Thoracic aorta (tissue), 2 donors: ENCODE measurements around the gene CD79B. TPM values are rescaled to one million over a fixed set of nuclear protein-coding genes. Genes with fewer than 3 reads are reported as not detected.
"Not testable (repeated sequence)": the region's sequence is repeated elsewhere in the genome, so short reads cannot be mapped to it uniquely, and the experiment has no call there.

Experiments used
- ATAC-seq: fragments of 150-250 bp; one replicate; pipeline ENCODE4 v1.8.0; 2017; ENCODE audit warnings: low read depth; ENCODE audit not compliant: insufficient number of reproducible peaks, low FRiP score
- DNase-seq: peaks from one replicate; pipeline ENCODE4 v3.0.0-alpha.2; 2020; ENCODE audit warnings: low spot score
- H3K27ac ChIP-seq, 2 donors: fragments of 200-600 bp; sonication (generic); 1 replicate in 1 of 2; 2 replicates in 1 of 2; pipeline ENCODE4 v1.5.1; 2016; ENCODE audit warnings: mild to moderate bottlenecking in 2 of 2, moderate library complexity in 2 of 2
- H3K27me3 ChIP-seq: fragments of 200-600 bp; sonication (generic); replicated peaks from 2 replicates; pipeline ENCODE4 v1.6.0; 2016; ENCODE audit warnings: mild to moderate bottlenecking; ENCODE audit not compliant: insufficient read depth
- H3K36me3 ChIP-seq: fragments of 200-600 bp; sonication (generic); one replicate; pipeline ENCODE4 v1.5.1; 2016
- H3K4me1 ChIP-seq, 2 donors: fragments of 200-600 bp; sonication (generic); 1 replicate in 1 of 2; 2 replicates in 1 of 2; pipeline versions ENCODE4 v1.5.1 to v1.6.0; 2016; ENCODE audit warnings: low read depth in 2 of 2, mild to moderate bottlenecking in 1 of 2; ENCODE audit not compliant: control insufficient read depth in 1 of 2
- H3K4me3 ChIP-seq: fragments of 200-600 bp; sonication (generic); 2 replicates; pipeline ENCODE4 v1.5.1; 2016; ENCODE audit warnings: mild to moderate bottlenecking
- H3K9me3 ChIP-seq: fragments of 200-600 bp; sonication (generic); 2 replicates; pipeline ENCODE4 v1.5.1; 2016
- CTCF ChIP-seq: fragments of 200-600 bp; sonication (generic); IDR thresholded peaks from one replicate; pipeline ENCODE4 v1.5.1; 2019; ENCODE audit warnings: antibody characterized with exemption
- total RNA-seq, 2 donors: library from RNA; depleted of rRNA; stranded (reverse); fragments of >200 nt; gene quantifications; one replicate each; pipeline versions ENCODE4 v1.1.0 to v1.2.3, GENCODE V29; 2016

The CD79B gene
- total RNA-seq, 2 donors from 2014 or later: 4.3 to 6.0 TPM

- not testable (repeated sequence) for H3K27ac ChIP-seq, H3K4me1 ChIP-seq, H3K4me3 ChIP-seq, DNase-seq, H3K27me3 ChIP-seq, ATAC-seq, H3K36me3 ChIP-seq, H3K9me3 ChIP-seq
Observed at GRCh38 chr17:63896524-63897354, 35.4 kb downstream of the CD79B start, which contains the start of gene CSH1. Gene CSH1, minus strand, starts transcription at chr17:63896574. Its CDS starts 63 bp downstream, at chr17:63896511.

DNA sequence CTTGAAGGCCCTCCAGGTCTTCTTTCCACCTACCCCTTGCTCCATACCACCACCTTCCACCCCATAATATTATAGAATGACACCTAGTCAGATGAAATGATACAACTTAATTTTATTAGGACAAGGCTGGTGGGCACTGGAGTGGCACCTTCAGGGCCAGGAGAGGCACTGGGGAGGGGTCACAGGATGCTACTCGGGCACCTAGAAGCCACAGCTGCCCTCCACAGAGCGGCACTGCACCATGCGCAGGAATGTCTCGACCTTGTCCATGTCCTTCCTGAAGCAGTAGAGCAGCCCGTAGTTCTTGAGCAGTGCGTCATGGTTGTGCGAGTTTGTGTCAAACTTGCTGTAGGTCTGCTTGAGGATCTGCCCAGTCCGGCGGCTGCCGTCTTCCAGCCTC, 37.3 kb downstream of the CD79B start:
- DNase-seq, ATAC-seq, H3K9me3 ChIP-seq, H3K27me3 ChIP-seq, H3K4me1 ChIP-seq, H3K36me3 ChIP-seq, H3K4me3 ChIP-seq, H3K27ac ChIP-seq: not testable (repeated sequence)

DNA sequence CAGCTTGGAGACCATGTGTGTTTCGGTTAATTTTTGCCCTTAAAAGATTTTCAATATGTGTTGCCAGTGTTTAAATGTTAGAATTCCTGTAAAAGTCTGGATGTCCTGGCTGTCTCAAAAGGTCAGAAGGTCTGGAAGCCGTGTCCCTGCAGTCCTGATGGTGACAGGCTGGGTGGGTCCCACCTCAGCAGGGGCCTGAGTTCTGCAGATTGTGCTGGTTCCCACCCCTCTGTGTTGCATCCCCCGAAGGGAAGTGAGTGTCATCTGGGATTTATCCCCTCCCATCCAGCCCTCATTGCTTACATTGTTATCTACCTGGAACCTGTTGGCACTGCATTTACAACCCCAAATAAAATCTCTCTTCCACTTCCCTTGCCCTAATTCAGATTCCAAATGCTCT, 38.1 kb downstream of the CD79B start:
- H3K4me3 ChIP-seq, DNase-seq, H3K27me3 ChIP-seq, H3K9me3 ChIP-seq, H3K27ac ChIP-seq, H3K4me1 ChIP-seq, ATAC-seq, H3K36me3 ChIP-seq: not testable (repeated sequence)

DNA sequence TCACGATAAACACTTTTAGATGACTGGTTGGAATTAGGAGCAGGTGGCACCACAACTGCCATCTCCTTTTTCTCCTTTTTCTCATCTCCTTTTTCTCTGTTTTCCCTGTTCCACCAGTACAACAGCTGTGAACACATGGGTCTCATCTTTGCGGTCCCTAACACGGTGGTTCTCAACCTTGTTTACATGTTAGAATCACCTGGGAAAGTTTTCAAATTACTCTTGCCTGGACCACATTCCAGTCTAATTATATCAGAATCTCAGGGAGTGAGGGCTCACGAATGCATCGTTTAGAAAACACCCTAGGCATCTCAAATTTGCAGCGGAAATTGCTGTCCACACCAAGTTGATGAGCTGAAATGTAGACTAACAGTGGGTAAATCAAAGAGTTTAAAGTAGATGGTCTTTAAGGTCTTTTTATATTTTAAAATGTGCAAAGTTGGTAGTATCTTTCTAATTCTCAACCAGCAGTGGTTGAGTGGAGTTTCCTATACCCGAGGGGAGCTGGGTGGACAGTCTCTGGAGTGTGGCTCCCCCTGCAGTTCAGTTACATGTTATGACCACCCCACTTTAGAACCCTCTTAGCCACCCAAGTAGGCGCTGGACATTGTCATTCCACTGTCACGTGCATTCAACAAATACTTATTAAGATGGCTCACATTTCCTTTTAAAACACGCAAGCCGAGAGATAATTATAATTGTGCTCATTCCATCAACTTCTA, 39.7 kb downstream of the CD79B start:
- not testable (repeated sequence) for H3K27me3 ChIP-seq, H3K27ac ChIP-seq, DNase-seq, H3K9me3 ChIP-seq, H3K36me3 ChIP-seq, H3K4me1 ChIP-seq, H3K4me3 ChIP-seq, ATAC-seq

GRCh38 chr17:63889026-63889848, 42.9 kb downstream of the CD79B start:
- not testable (repeated sequence) for H3K27ac ChIP-seq, H3K4me3 ChIP-seq, DNase-seq, H3K9me3 ChIP-seq, H3K36me3 ChIP-seq, H3K4me1 ChIP-seq, H3K27me3 ChIP-seq
- peak; percentile 60 for ATAC-seq

GRCh38 chr17:63885119-63885518, 47.0 kb downstream of the CD79B start:
- H3K36me3 ChIP-seq, H3K27ac ChIP-seq: not testable (repeated sequence)

DNA sequence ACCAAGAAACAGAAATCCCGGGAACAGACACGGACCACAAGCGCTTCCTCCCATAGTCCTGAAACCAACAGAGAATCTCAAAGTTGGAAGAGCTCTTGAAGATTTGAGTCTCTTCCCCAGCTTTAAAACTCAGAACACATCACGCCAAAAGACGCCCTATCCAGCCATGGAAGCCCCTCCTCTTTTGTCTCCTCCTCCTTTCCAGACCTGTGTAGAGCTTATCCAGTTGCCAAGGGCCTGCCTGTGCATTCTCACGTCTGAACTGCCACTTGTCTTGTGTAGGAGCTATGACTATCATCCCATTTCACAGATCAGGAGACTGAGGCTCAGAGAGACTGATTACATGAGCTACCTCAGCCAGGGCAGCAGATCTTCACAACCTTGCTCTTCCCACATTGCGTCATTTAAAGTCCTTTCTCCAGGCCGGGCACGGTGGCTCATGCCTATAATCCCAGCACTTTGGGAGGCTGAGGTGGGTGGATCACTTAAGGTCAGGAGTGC, 49.5 kb downstream of the CD79B start:
- not testable (repeated sequence) for H3K4me3 ChIP-seq, ATAC-seq, H3K4me1 ChIP-seq, DNase-seq, H3K36me3 ChIP-seq, H3K27ac ChIP-seq, H3K27me3 ChIP-seq, H3K9me3 ChIP-seq

More at GRCh38 chr17:63885119-63885518, 47.0 kb downstream of the CD79B start:
- not testable (repeated sequence) for H3K4me3 ChIP-seq, ATAC-seq, DNase-seq, H3K9me3 ChIP-seq, H3K4me1 ChIP-seq, H3K27me3 ChIP-seq

- Histone ChIP-seq H3K27ac (no peak within 1 kb of the TSS), H3K4me1 (no peaks in the 10 kb centered on the region), H3K27me3 (no peaks in the 10 kb centered on the region), H3K36me3 (no peaks in the 10 kb centered on the region), H3K4me3 (no peak within 1 kb of the TSS), H3K9me3 (no peaks in the 10 kb centered on the region)
- ATAC-seq: no peak
- TF ChIP-seq CTCF: peak; percentile 64
- DNase-seq: no peak
Observed at GRCh38 chr17:63881935-63882601, 50.1 kb downstream of the CD79B start, which contains the start of gene GH2. Gene GH2, minus strand, starts transcription at chr17:63881944. Its CDS starts 143 bp downstream, at chr17:63881801.

DNA sequence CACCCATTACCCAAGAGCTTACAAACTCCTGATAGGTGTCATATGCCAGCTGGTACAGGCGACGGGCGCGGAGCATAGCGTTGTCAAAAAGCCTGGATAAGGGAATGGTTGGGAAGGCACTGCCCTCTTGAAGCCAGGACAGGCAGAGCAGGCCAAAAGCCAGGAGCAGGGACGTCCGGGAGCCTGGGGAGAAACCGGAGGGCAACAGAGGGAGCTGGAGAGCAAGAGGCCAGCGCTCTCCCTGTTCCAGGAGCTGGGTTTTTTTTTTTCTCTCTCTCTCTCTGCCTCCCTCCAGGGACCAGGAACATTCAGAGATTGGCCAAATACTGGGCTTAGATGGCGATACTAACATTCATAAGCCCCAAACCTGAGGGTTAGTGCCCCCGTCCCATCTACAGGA, 50.8 kb downstream of the CD79B start:
- DNase-seq, H3K36me3 ChIP-seq, ATAC-seq, H3K9me3 ChIP-seq, H3K27ac ChIP-seq, H3K4me3 ChIP-seq, H3K4me1 ChIP-seq, H3K27me3 ChIP-seq: not testable (repeated sequence)
